NCI-H526 treated with DMSO at 0.1 percent for 48 hours (cell line): ENCODE measurements around the gene SPTLC3.

Experiments
- DNase-seq: peaks from one replicate; lab custom pipeline; 2025; lab: John Stamatoyannopoulos, UW

Gene SPTLC3

GRCh38 chr20:13099676-13100075 lies 90.9 kb downstream of the SPTLC3 start:
- no peak for DNase-seq

GRCh38 chr20:13101276-13101675 lies 92.5 kb downstream of the SPTLC3 start:
- DNase-seq: no peak

- no peak for DNase-seq
These were observed 92.9 kb downstream of the SPTLC3 start for GRCh38 chr20:13101706-13102105.

GRCh38 chr20:13102237-13102636 lies 93.5 kb downstream of the SPTLC3 start:
- DNase-seq: no peak

- peak; percentile 12 for DNase-seq
These were observed 93.9 kb downstream of the SPTLC3 start for GRCh38 chr20:13102694-13103093.

GRCh38 chr20:13105039-13105438 lies 96.3 kb downstream of the SPTLC3 start:
- no peak for DNase-seq

- peak; percentile 49 for DNase-seq
These were observed 97.2 kb downstream of the SPTLC3 start for GRCh38 chr20:13105864-13106457.

GRCh38 chr20:13109658-13110057 lies 100.9 kb downstream of the SPTLC3 start:
- DNase-seq: no peak

GRCh38 chr20:13110796-13111195 lies 102.0 kb downstream of the SPTLC3 start:
- no peak for DNase-seq

- no peak for DNase-seq
These were observed 102.6 kb downstream of the SPTLC3 start for GRCh38 chr20:13111249-13111911.

- DNase-seq: no peak
These were observed 105.0 kb downstream of the SPTLC3 start for GRCh38 chr20:13113731-13114130.

- no peak for DNase-seq
These were observed 108.4 kb downstream of the SPTLC3 start for GRCh38 chr20:13117200-13117599.

- no peak for DNase-seq
These were observed 109.9 kb downstream of the SPTLC3 start for GRCh38 chr20:13118676-13119075.

GRCh38 chr20:13119583-13119982 lies 110.8 kb downstream of the SPTLC3 start:
- peak; percentile 47 for DNase-seq

GRCh38 chr20:13120471-13120870 lies 111.7 kb downstream of the SPTLC3 start:
- DNase-seq: no peak

GRCh38 chr20:13121840-13122515 lies 113.2 kb downstream of the SPTLC3 start:
- DNase-seq: no peak

GRCh38 chr20:13125486-13125885 lies 116.7 kb downstream of the SPTLC3 start:
- no peak for DNase-seq

- no peak for DNase-seq
These were observed 119.4 kb downstream of the SPTLC3 start for GRCh38 chr20:13128173-13128572.

- no peak for DNase-seq
These were observed 121.4 kb downstream of the SPTLC3 start for GRCh38 chr20:13130061-13130706.

- no peak for DNase-seq
These were observed 121.9 kb downstream of the SPTLC3 start for GRCh38 chr20:13130707-13131103.

- no peak for DNase-seq
These were observed 122.9 kb downstream of the SPTLC3 start for GRCh38 chr20:13131688-13132087.

GRCh38 chr20:13139459-13140150 lies 130.8 kb downstream of the SPTLC3 start:
- no peak for DNase-seq
